Activated CD4-positive, alpha-beta T cell treated with anti-CD3 and anti-CD28 coated beads, Interleukin-2, amount 50 U/mL, for 16 hours (primary cell): ENCODE measurements around the gene ZC3H12A.
"Not testable (repeated sequence)": the region's sequence is repeated elsewhere in the genome, so short reads cannot be mapped to it uniquely, and the experiment has no call there.

ENCODE experiments used
- DNase-seq: peaks from one replicate; pipeline ENCODE4 v3.0.0-alpha.2; 2020

ZC3H12A gene

GRCh38 chr1:37506740-37507139 is 32.4 kb downstream of the ZC3H12A start:
- no peak for DNase-seq

GRCh38 chr1:37509181-37509580 is 34.8 kb downstream of the ZC3H12A start:
- DNase-seq, result peak; percentile 18

- DNase-seq, result peak; percentile 61
These were observed 39.5 kb downstream of the ZC3H12A start for GRCh38 chr1:37513795-37514349.

GRCh38 chr1:37514350-37515184 is 40.2 kb downstream of the ZC3H12A start, which contains the start of gene MEAF6:
Gene MEAF6, minus strand, starts transcription at chr1:37514766. Its CDS starts 20 bp downstream, at chr1:37514746.
- peak; percentile 86 for DNase-seq

- no peak for DNase-seq
These were observed 41.0 kb downstream of the ZC3H12A start for GRCh38 chr1:37515185-37516034.

- no peak for DNase-seq
These were observed 43.2 kb downstream of the ZC3H12A start for GRCh38 chr1:37517569-37517968.

- DNase-seq, result not testable (repeated sequence)
These were observed 43.9 kb downstream of the ZC3H12A start for GRCh38 chr1:37518241-37518640.

- DNase-seq, result peak; percentile 63
These were observed 44.5 kb downstream of the ZC3H12A start for GRCh38 chr1:37518929-37519328.

- peak; percentile 14 for DNase-seq
These were observed 45.2 kb downstream of the ZC3H12A start for GRCh38 chr1:37519613-37520012.

GRCh38 chr1:37529888-37530287 is 55.5 kb downstream of the ZC3H12A start:
- not testable (repeated sequence) for DNase-seq

- DNase-seq, result not testable (repeated sequence)
These were observed 58.2 kb downstream of the ZC3H12A start for GRCh38 chr1:37532418-37533156.

GRCh38 chr1:37533317-37534093 is 59.1 kb downstream of the ZC3H12A start:
- no peak for DNase-seq
